Measurements from ENCODE around the gene EIF2S2.

EIF2S2 gene

DNA sequence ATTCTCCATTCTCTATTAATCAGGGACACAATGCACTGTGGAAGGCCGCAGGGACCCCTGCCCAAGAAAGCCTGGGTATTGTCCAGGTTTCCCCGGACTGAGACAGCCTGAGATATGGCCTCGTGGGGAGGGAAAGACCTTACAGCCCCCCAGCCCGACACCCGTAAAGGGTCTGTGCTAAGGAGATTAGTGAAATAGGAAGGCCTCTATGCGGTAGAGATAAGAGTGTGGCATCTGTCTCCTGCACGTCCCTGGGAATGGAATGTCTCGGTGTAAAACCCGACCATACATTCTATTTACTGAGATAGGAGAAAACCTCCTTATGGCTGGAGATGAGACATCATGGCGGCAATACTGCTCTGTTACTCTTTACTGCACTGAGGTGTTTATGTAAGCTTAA is 15.7 kb upstream of the EIF2S2 start:
- TF ChIP-seq ELF4 (IDR thresholded peaks at IDR 0.05) (no peak), FOXM1 (IDR thresholded peaks at IDR 0.05; ENCODE audit: borderline replicate concordance) (no peak), BHLHE40 (IDR thresholded peaks at IDR 0.05; ENCODE audit: borderline replicate concordance) (no peak), SP1 (IDR thresholded peaks at IDR 0.05) (no peak), CTBP1 (IDR thresholded peaks at IDR 0.05; ENCODE audit: borderline replicate concordance) (no peak), HDGF (IDR thresholded peaks at IDR 0.05; ENCODE audit: borderline replicate concordance) (no peak), L3MBTL2 (conservative IDR thresholded peaks at IDR 0.05) (no peak), FOXK2 (IDR thresholded peaks at IDR 0.05) (no peak), FOXA1 (IDR thresholded peaks at IDR 0.05) (no peak), LEF1 (IDR thresholded peaks at IDR 0.05; ENCODE audit: borderline replicate concordance) (no peak), ZNF384 (IDR thresholded peaks at IDR 0.05) (no peak), ARNT (IDR thresholded peaks at IDR 0.05) (no peak), NFRKB (IDR thresholded peaks at IDR 0.05) (no peak), TARDBP (IDR thresholded peaks at IDR 0.05) (no peak), SUZ12 (IDR thresholded peaks at IDR 0.05) (no peak)
- TF ChIP-seq, protein P1, sequence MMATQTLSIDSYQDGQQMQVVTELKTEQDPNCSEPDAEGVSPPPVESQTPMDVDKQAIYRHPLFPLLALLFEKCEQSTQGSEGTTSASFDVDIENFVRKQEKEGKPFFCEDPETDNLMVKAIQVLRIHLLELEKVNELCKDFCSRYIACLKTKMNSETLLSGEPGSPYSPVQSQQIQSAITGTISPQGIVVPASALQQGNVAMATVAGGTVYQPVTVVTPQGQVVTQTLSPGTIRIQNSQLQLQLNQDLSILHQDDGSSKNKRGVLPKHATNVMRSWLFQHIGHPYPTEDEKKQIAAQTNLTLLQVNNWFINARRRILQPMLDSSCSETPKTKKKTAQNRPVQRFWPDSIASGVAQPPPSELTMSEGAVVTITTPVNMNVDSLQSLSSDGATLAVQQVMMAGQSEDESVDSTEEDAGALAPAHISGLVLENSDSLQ (IDR thresholded peaks at IDR 0.05) = no peak
- ChIA-PET CTCF (no interaction called here), POLR2A (interaction anchor here (1.0 kb wide), 1 partner anchor 15 kb away, joined by 3 read pairs; the partner anchor contains the start of gene EIF2S2)
- DNase-seq (ENCODE audit: extremely low spot score) = no peak

DNA sequence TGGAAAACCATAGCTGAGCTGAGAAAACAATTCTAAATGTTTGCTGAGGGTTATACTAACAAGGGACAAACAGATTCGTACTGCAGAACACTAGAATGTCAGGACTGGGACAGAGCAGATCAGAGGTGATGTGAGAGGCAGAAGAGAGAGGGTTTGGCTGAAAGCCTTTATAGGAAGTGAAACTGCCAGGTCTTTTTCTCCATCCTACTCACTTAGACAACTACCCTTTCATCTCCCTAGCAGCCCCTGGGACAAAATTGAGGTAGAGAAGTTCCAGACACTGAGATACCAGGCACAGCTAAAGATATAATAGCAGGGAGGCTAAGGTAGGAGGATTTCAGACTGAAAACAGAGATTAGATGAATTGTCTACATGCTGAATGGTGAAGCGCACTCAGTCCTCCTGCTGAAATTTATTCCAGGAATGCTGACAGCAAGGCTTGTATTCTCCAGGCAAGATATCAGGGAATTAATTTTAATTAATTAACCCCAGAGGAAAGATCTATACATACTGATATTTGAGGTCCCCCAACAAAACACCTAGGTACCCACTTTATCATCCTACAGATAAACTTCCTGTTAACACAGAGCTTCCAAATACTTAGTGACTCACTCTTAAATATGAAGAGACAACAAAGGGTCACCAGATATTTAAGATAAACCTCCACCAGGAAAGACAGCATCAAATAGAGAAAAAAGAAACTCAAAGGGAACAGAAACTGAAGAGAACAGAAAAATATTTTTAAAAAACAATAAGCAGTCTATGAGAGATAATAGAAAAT is 12.6 kb upstream of the EIF2S2 start:
- TF ChIP-seq CTBP1 (IDR thresholded peaks at IDR 0.05; ENCODE audit: borderline replicate concordance) (no peak), ARNT (IDR thresholded peaks at IDR 0.05) (no peak), BHLHE40 (IDR thresholded peaks at IDR 0.05; ENCODE audit: borderline replicate concordance) (no peak), NFRKB (IDR thresholded peaks at IDR 0.05) (no peak)
- ChIA-PET CTCF (interaction anchor here (0.6 kb wide), 1 partner anchor 35 kb away, joined by 4 read pairs; no protein-coding TSS in a partner anchor), POLR2A (interaction anchor here (0.8 to 2.3 kb wide), 2 partner anchors 9 to 12 kb away, joined by 3 to 10 read pairs; partner anchors contain the start of gene EIF2S2)
- DNase-seq (ENCODE audit: extremely low spot score) = no peak

DNA sequence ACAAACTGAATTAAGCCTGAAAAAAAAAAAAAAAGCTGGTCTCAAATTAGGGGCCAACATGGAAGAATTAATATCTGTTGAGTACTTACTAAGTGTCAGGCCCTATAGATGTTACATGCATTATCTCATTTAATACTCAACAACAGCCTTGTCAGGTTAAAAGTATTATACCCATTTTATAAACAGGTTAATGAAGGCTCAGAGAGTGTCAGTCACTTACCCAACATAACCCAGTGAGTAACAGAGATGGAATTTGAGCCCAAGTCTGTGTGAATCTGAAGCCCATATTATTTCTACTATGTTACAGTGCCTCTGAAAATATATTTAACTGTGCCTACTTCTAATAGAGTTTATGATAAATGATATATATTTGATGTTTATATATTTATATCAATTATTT is 11.3 kb upstream of the EIF2S2 start:
- ChIA-PET POLR2A (interaction anchor here (4.6 kb wide), 1 partner anchor 11 kb away, joined by 22 read pairs; the partner anchor contains the start of gene EIF2S2), CTCF (no interaction called here)

DNA sequence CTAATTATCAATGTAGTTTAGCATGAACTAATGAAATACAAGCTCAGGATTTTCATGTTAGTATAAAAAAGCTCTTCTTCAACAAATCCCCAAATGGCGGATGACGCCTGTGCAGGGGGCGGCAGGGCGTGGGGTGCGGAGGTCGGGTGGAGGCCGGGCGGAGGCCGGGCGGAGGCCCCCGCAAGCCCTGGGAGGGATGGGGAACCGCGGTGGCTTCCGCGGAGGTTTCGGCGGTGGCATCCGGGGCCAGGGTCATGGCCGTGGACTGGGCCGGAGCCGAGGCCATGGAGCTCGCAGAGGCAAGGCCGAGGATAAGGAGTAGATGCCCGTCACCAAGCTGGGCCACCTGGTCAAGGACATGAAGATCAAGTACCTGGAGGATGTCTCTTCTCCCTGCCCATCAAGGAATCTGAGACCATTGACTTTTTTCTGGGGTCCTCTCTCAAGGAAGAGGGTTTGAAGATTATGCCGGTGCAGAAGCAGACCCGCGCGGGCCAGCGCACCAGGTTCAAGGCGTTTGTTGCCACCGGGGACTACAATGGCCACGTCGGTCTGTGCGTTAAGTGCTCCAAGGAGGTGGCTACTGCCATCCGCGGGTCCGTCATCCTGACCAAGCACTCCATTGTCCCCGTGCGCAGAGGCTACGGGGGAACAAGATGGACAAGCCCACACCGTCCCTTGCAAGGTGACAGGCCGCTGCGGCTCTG is 10.4 kb upstream of the EIF2S2 start:
- DNase-seq (ENCODE audit: extremely low spot score) = no peak
- TF ChIP-seq ZNF384 (IDR thresholded peaks at IDR 0.05) = no peak
- no peak for TF ChIP-seq SUZ12 (IDR thresholded peaks at IDR 0.05)
- TF ChIP-seq L3MBTL2 (conservative IDR thresholded peaks at IDR 0.05) = no peak
- TF ChIP-seq, protein P1 (IDR thresholded peaks at IDR 0.05) = no peak
- TF ChIP-seq LEF1 (IDR thresholded peaks at IDR 0.05; ENCODE audit: borderline replicate concordance) = no peak
- TF ChIP-seq FOXA1 (IDR thresholded peaks at IDR 0.05) = no peak
- no peak for TF ChIP-seq FOXM1 (IDR thresholded peaks at IDR 0.05; ENCODE audit: borderline replicate concordance)
- no peak for TF ChIP-seq FOXK2 (IDR thresholded peaks at IDR 0.05)
- TF ChIP-seq ELF4 (IDR thresholded peaks at IDR 0.05) = no peak
- no peak for TF ChIP-seq ARNT (IDR thresholded peaks at IDR 0.05)
- POLR2A ChIA-PET = interaction anchor here (4.6 kb wide), 1 partner anchor 10 kb away, joined by 22 read pairs; the partner anchor contains the start of gene EIF2S2
- CTCF ChIA-PET = no interaction called here

More for the DNA sequence above, 11.3 kb upstream of the EIF2S2 start:
- no peak for DNase-seq (ENCODE audit: extremely low spot score)
- TF ChIP-seq ELF4 (IDR thresholded peaks at IDR 0.05) (no peak), NFRKB (IDR thresholded peaks at IDR 0.05) (no peak), FOXA1 (IDR thresholded peaks at IDR 0.05) (no peak), SUZ12 (IDR thresholded peaks at IDR 0.05) (no peak), BHLHE40 (IDR thresholded peaks at IDR 0.05; ENCODE audit: borderline replicate concordance) (no peak), ZNF384 (IDR thresholded peaks at IDR 0.05) (no peak)

DNA sequence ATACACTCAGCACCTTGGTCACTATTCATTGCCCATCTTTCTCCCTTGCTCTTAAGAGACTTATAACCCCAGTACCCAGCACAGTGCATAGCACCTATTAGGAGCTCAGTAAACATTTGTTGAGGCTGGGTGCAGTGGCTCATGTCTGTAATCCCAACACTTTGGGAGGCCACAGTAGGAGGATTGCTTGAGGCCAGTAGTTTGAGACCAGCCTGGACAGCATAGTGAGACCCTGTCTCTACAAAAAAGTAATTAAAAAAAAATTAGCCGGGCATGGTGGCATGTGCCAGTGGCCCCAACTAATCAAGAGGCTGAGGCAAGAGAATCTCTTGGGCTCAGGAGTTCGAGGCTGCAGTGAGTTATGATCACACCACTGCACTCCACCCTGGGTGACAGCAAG is 8.2 kb upstream of the EIF2S2 start:
- TF ChIP-seq FOXK2 (IDR thresholded peaks at IDR 0.05) = no peak
- no peak for TF ChIP-seq FOXA1 (IDR thresholded peaks at IDR 0.05)
- TF ChIP-seq TARDBP (IDR thresholded peaks at IDR 0.05) = no peak
- TF ChIP-seq CTBP1 (IDR thresholded peaks at IDR 0.05; ENCODE audit: borderline replicate concordance) = no peak
- TF ChIP-seq BHLHE40 (IDR thresholded peaks at IDR 0.05; ENCODE audit: borderline replicate concordance) = no peak
- TF ChIP-seq FOXM1 (IDR thresholded peaks at IDR 0.05; ENCODE audit: borderline replicate concordance) = no peak
- TF ChIP-seq HDGF (IDR thresholded peaks at IDR 0.05; ENCODE audit: borderline replicate concordance) = no peak
- no peak for TF ChIP-seq ELF4 (IDR thresholded peaks at IDR 0.05)
- no peak for TF ChIP-seq ZNF384 (IDR thresholded peaks at IDR 0.05)
- TF ChIP-seq L3MBTL2 (conservative IDR thresholded peaks at IDR 0.05) = no peak
- TF ChIP-seq SP1 (IDR thresholded peaks at IDR 0.05) = no peak
- no peak for TF ChIP-seq ARNT (IDR thresholded peaks at IDR 0.05)
- TF ChIP-seq LEF1 (IDR thresholded peaks at IDR 0.05; ENCODE audit: borderline replicate concordance) = no peak
- no peak for TF ChIP-seq NFRKB (IDR thresholded peaks at IDR 0.05)
- TF ChIP-seq, protein P1 (IDR thresholded peaks at IDR 0.05) = no peak
- no peak for TF ChIP-seq SUZ12 (IDR thresholded peaks at IDR 0.05)
- CTCF ChIA-PET = no interaction called here
- no peak for DNase-seq (ENCODE audit: extremely low spot score)
- POLR2A ChIA-PET = interaction anchor here (4.6 kb wide), 1 partner anchor 8 kb away, joined by 22 read pairs; the partner anchor contains the start of gene EIF2S2

All from HEK293T (cell line).